ENCODE measurements around the gene TGDS. TPM values are rescaled to one million over a fixed set of nuclear protein-coding genes. Genes with fewer than 3 reads are reported as not detected.
A peak's percentile ranks its signal among the peaks of the same experiment; 100 is the strongest.

The TGDS gene
- total and polyA plus RNA-seq, 8 donors = 2.1 to 8.4 (median 5.3) TPM

- no peak for FAIRE-seq
- TF ChIP-seq CTCF (IDR thresholded peaks at IDR 0.05) = no peak
- Histone ChIP-seq H3K4me1 (peaks cover 14 to 30% (median 25%) of the 10 kb centered on the region in 3 donors), H3K27ac (peak overlapping the region; percentile 39 to 86 (median 68)), H3K4me3 (peak overlapping the region; percentile 61 to 89 (median 86)), H3K9me3 (no peaks in the 10 kb centered on the region), H3K36me3 (peaks cover 0 to 13% (median 0%) of the 10 kb centered on the region in 3 donors), H3K27me3 (no peaks in the 10 kb centered on the region)
- ATAC-seq = peak; percentile 57 to 81 (median 68)
- intact Hi-C loops (cut with DNase I) = no loop called here
- DNase-seq = peak in 1 of 6 donors; percentile 22
- WGBS, 2 donors = 4 to 5% methylated on average over 16 of the region's 16 CpGs
These were observed 677 bp downstream of the TGDS start for GRCh38 chr13:94595001-94595949.

DNA sequence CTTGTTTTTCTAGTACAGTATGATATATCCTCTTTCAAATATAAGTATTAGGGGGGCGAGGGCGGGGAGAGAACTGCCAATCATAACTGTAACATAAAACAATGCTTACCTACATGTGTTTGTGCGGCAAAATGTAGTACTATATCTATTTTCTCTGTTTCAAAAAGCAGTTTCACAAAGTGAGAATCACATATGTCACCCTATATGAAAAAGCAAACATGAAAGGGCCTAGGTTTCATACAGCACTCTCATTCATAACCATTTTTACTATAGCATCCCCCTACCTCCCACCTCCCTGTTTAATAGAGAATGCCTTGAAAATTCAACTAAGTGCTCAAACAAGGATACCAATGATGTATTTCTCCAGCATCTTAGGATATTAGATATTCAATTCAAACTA, 5.2 kb downstream of the TGDS start:
- TF ChIP-seq CTCF (IDR thresholded peaks at IDR 0.05) = no peak
- H3K36me3 ChIP-seq = peaks cover 0 to 13% (median 0%) of the 10 kb centered on the region in 3 donors
- FAIRE-seq (no peak), ATAC-seq (no peak), DNase-seq (no peak)
- 83 to 91% methylated on average over 3 of the region's 3 CpGs for WGBS, 2 donors
- H3K4me1 ChIP-seq = peaks cover 24 to 31% (median 25%) of the 10 kb centered on the region in 3 donors
- H3K9me3 ChIP-seq = no peaks in the 10 kb centered on the region
- H3K4me3 ChIP-seq = no peak overlapping the region
- intact Hi-C loops (cut with DNase I) = no loop called here
- H3K27me3 ChIP-seq = no peaks in the 10 kb centered on the region
- H3K27ac ChIP-seq = no peak overlapping the region

DNA sequence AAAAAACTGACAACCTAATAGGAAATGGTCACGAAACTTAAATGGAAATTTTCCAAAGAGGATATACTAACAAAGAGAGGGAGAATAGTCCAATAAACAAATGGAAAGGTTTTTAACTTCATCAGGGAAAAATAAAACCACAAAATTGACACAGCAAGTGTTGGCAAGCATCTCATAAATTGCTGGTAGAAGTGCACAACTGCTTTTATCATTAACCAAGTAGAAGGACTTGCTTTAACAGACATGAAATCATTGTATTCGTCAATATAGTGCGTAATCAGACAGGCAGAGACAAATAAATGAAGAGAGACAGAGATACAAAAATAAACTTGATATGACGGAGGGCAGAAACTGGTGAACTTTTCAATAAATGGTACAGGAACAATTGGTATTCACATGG, 7.4 kb downstream of the TGDS start:
- H3K36me3 ChIP-seq = peaks cover 0 to 13% (median 0%) of the 10 kb centered on the region in 3 donors
- no peaks in the 10 kb centered on the region for H3K9me3 ChIP-seq
- DNase-seq = no peak
- H3K27ac ChIP-seq = no peak overlapping the region
- H3K27me3 ChIP-seq = no peaks in the 10 kb centered on the region
- TF ChIP-seq CTCF (IDR thresholded peaks at IDR 0.05) = no peak
- intact Hi-C loops (cut with DNase I) = no loop called here
- peaks cover 9 to 16% (median 13%) of the 10 kb centered on the region in 3 donors for H3K4me1 ChIP-seq
- WGBS, 2 donors = 25 to 29% methylated on average over 4 of the region's 4 CpGs
- ATAC-seq = peak in 2 of 4 donors; percentile 42 to 59
- FAIRE-seq = no peak
- no peak overlapping the region for H3K4me3 ChIP-seq

- FAIRE-seq (no peak), ATAC-seq (no peak), DNase-seq (no peak)
- Histone ChIP-seq H3K27me3 (no peaks in the 10 kb centered on the region), H3K4me1 (peaks cover 0 to 13% (median 8%) of the 10 kb centered on the region in 3 donors), H3K27ac (no peak overlapping the region), H3K9me3 (no peaks in the 10 kb centered on the region), H3K36me3 (peaks cover 2 to 10% (median 6%) of the 10 kb centered on the region in 3 donors), H3K4me3 (no peak overlapping the region)
- no peak for TF ChIP-seq CTCF (IDR thresholded peaks at IDR 0.05)
- intact Hi-C loops (cut with DNase I) = no loop called here
- WGBS, 2 donors = 73 to 78% methylated on average over 7 of the region's 7 CpGs
These were observed 9.6 kb downstream of the TGDS start for GRCh38 chr13:94586371-94586770.

All from pancreas (tissue), 10 donors.